Gastrocnemius medialis (tissue), 4 donors: ENCODE results near the gene ITGB2.

Experiments
- CTCF ChIP-seq, 5 experiments: fragments of 450-650 bp in 3 of 5; fragments of 200-600 bp in 2 of 5; sonication (generic) in 2 of 5; IDR thresholded peaks in 4 of 5; conservative IDR thresholded peaks in 1 of 5; 1 replicate in 4 of 5; 2 replicates in 1 of 5; pipeline ENCODE4 v1.5.1; 2016 to 2019; ENCODE audit warnings: antibody characterized with exemption in 5 of 5, mild to moderate bottlenecking in 3 of 5, moderate library complexity in 3 of 5
- POLR2A ChIP-seq, 2 donors: fragments of 450-650 bp; IDR thresholded peaks; one replicate each; pipeline ENCODE4 v1.6.1; 2017; ENCODE audit warnings: antibody characterized with exemption in 2 of 2, mild to moderate bottlenecking in 2 of 2, moderate library complexity in 2 of 2

- TF ChIP-seq POLR2A (IDR thresholded peaks at IDR 0.05): no peak
- no peak for TF ChIP-seq CTCF (IDR thresholded peaks at IDR 0.05 in 4 of 5, conservative IDR thresholded peaks at IDR 0.05 in 1 of 5)
These were observed 33.4 kb downstream of the ITGB2 start for GRCh38 chr21:44887126-44887806.
